NCI-H2081 treated with DMSO at 0.1 percent for 48 hours (cell line): ENCODE measurements around the gene ATOH8.

ENCODE experiments used
- DNase-seq: peaks from one replicate; lab custom pipeline; 2025; lab: John Stamatoyannopoulos, UW

ATOH8 gene

DNA sequence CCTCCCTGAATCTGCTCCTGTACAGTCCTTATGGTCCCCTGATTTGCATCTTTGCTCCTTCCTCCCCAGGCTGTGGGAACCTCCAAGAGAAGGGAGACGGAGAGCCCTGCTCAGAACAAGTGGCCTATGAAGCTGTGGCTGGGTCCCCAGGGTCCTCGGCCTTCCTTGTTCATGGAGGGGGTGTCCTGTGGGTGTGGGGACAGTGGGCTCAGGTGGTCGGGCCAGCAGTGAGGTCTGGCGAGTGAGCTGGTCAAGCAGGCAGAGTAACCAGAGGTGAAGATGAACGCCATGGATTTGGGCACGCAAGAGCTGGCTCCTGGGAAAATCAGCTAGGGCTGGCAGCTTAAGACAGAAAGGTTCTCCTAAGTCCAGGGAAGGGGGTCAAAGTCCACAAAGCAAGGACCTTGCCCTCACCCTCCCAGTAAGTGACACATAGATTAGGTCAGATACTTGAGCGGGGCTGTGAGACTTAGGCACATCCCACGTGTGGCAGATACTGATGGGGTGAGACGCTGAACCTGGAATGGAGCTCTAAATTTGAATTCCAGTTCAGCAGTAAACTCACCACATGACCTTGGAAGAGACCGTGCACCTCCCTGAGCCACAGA is 34.8 kb upstream of the ATOH8 start:
- no peak for DNase-seq

DNA sequence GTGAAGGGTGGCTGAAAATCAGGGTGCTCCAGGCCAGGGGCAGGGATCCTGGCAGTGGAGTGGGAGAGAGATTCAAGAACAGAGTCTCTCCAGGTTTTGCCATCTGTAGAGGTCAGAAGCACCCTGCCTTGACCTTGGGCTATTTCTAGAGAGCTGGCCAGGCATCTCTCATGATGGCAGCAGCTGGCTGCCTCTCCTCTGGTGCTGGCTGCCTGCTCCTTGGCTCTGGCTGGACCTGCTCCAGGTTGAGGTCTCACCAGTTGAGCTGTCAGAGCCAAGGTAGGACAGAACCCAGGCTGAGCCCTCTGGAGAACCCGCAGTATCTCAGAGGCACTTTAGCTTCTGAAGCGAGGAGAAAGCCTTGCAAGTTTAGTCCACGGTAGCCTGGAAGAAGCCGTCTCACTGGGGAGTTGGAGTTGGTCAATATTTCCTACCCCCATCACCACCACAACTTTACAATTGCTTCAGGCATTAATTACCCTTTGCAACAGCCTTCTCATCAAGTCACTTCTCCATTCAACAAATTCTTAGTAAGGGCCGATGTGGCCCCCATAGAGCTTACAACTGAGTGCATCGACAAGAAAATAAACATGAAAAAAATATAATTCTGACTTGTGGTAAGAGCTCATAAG is 34.1 kb upstream of the ATOH8 start:
- DNase-seq: no peak

DNA sequence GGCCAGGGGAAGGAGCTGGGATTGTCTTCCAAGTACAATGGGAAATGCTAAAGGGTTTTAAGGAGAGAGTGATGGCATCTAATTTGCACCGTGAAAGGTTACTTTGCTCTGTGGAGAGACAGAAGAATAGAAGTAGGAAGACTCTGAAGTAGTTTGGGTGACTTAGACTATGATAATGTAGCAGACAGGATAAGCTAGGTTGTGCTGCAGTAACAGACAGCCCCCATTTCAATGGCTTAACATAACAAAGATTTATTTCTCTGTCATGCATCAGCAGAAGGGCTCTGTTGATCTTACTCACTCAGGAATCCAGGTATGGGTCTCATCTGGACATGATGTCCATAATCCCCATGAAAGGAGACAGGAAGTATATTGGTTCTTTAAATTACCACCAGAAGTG is 33.3 kb upstream of the ATOH8 start:
- no peak for DNase-seq

- DNase-seq: no peak
Measured at GRCh38 chr2:85721641-85722040, 32.1 kb upstream of the ATOH8 start.

- DNase-seq: no peak
Measured at GRCh38 chr2:85722519-85722918, 31.3 kb upstream of the ATOH8 start.

DNA sequence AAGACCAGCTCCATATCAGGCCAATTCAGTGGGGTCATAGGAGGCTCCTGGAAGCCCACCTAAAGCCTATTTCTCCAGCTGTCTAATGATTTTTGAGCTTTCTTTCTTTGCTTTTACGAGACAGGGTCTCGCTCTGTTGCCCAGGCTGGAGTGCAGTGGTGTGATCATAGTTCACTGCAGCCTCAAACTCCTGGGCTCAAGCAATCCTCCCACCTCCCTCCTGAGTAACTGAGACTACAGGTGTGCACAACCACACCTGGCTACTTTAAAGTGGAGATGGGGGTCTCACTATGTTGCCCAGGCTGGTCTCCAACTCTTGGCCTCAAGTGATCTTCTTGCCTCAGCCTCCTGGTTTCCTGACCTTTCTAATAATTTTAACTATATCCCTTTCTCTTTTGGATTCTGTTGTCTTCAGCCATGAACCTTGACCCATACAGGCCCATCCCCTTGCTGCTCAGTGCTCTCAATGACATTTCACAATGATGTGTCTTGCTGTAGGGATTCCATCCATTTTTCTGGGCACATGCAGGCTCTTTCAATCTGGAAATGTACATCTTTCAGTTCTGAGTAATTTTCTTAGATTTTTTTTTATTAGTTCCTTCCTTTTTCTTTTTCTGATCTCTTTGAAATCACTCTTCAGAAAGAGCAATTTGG is 30.0 kb upstream of the ATOH8 start:
- DNase-seq: no peak

DNA sequence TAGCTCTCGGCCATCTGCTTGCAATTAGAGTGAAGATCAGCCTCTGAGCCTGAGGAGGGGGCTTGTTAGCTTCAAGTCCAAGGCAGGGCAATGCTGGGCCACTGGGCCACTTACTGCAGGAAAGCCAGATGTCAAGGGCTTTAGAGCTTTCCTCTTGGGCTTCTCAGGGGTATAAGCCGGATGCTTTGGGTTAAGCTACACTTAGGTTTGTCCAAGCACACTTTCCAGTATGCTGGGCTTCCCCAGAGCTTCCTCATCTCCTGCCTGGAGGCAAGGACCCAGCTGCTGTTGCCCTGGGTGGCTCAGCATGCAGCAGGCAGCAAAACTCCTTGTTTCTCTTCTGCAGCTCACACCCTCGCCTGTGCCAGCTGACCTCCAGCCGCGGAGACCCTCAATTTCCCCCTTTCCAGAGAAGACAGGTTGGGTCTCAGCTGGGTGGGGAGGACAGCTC is 29.0 kb upstream of the ATOH8 start:
- no peak for DNase-seq

- DNase-seq: no peak
Measured at GRCh38 chr2:85725451-85725850, 28.3 kb upstream of the ATOH8 start.

GRCh38 chr2:85727798-85728197 is 26.0 kb upstream of the ATOH8 start:
- DNase-seq: no peak

DNA sequence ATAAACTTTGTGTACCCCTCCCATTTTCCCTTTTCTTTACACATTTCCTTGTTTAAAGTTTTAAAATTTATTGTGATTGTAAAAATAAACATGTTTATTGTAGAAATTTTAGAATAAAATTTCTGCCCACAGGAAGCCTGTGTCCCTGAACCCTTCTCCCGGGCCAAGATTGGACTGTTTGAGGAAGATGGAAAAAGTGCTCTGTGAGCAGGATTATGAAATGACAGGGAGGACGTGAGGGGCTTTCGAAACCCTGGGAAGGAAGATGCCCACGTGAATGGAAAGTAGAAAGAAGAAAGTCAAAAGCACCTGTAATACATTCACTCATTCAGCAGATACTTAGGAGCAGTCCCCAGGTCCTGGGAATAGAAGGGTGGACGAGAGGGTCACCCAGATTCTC is 25.4 kb upstream of the ATOH8 start:
- DNase-seq: no peak

GRCh38 chr2:85728883-85729824 is 24.6 kb upstream of the ATOH8 start:
- DNase-seq: no peak

DNA sequence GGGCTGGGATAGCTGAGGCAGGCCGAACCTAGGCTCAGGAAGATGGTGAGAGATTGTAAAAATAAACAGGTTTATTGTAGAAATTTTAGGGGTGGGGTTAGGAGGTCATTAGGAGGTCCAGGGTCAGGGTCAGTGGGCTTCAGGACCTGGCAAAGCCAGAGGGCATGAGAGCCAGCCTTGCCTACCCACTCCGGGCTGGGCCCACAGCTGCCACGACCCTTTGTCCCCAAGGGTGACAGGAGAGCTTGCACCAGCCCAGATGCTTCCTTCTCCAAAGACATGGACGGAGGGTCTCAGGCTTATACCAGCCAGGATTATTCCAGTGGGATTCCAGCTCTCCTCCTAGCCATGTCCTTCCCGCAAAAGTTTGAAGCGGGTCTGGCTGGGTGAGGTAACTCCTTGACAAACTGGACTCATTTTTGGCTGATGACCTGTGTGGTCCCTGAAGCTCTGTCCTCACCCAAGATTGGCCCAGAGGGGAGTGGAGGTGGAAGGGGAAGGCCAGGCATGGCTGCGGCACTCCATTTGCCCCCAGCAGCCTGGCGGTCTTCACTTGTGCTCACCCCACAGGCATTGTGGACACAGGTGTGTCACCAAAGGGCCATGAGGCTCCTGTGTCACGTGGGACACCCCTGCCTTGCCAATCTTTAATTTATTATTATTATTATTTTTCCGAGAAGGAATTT is 23.8 kb upstream of the ATOH8 start:
- DNase-seq: no peak

DNA sequence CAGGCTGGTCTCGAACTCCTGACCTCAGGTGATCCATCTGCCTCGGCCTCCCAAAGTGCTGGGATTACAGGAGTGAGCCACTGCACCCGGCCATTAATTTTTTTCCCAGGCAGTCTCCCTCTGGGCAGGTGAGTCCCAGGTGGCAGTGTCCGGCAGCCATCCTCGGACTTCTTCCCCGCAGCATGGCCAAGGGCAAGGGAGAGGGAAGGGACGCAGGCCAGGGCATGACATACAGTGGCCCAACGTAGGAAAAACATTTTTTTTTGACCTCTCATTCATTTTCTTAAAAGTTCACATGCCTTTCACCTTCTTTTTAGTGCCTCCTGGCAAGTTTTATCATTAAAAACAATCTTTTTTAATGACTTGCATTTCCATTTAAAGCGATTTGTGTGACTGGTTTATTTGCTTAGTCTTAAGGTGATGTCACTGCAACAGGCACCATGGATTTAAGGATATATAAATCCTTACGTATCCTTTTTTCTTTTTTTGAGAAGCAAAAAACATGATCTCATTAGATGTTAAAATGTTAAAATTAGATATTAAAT is 23.0 kb upstream of the ATOH8 start:
- DNase-seq: no peak

- DNase-seq: no peak
Measured at GRCh38 chr2:85731606-85732005, 22.2 kb upstream of the ATOH8 start.

DNA sequence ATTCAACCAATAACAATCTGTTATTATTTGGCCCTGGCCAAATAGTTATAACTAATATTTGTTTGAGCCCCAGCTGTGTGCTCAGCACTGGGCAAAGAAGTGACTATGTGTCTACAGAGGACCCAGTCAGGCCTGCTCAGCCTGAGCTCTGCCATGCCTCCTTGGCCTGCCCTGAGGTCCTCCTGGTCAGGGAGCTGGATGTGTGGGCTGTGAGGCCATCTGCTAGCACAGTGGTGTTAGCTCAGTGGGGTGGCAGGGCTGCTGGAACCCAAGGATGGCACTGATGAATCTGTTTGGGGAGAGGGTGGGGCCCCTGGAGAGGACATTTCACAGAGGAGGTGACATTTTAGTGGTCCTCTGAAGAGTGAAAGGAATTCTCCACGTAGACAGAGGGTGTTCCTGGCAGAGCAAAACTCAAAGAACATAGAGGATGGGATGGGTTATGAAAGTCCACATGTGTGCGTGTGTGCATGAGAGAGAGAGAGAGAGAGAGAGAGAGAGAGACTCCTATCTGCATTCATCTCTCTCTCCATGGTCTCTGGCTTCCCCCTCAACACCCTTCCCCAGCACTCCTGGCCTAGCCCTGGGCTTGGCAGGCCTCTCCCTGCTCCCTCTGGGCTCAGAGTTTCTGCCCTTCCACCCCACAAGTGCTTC is 21.2 kb upstream of the ATOH8 start:
- no peak for DNase-seq

- DNase-seq: no peak
Measured at GRCh38 chr2:85733121-85733960, 20.4 kb upstream of the ATOH8 start.

DNA sequence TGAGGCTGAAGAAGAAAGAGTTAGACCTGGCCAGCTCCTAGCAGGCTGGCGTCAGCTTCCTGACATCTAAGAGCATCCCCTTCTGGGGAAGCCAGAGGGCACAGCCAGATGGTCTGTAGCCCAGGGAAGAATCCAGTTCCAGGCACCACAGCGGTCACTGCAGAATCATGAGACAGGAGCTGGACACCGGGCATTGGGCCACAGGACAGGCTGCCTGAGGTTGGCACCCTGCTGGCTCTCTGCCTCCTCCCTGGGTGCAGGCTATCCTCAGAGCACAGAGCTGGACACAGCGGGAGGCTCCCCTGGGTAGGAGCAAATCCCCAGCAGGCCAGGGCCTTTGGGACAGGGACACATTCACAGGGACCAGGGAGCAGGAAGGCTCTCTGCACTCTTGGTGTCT is 19.8 kb upstream of the ATOH8 start:
- DNase-seq: no peak

DNA sequence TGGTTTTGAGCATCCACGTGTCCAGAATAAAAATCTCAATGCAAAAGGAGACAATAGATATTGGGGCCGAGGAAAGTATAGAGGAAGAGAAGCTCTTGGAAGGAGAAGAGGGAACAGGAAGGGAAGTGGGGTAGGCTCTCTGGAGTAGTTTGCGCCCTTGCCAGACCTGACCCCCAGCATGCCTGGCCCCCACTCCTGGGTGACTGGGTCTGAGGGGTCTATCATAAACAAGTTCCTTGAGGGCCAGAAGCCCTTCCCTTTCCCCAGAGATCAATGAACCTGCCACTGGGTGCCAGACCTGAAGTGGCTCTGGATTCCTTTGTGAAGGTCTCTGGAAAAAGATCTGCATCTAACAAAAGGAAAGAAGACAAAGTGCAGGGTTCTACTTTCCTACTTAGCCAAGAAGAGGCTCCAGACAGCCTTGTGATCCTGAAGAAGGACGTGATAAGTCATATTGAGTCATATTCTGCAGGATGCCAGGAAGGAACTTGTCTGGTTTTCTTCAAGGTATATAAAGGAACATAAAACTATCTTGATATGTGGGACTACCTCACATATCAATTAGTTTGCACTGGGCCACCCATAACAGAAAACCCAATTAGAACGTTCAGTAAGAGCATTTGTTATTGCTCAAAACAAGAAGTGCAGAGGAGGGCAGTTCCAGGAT is 18.7 kb upstream of the ATOH8 start:
- DNase-seq: no peak

DNA sequence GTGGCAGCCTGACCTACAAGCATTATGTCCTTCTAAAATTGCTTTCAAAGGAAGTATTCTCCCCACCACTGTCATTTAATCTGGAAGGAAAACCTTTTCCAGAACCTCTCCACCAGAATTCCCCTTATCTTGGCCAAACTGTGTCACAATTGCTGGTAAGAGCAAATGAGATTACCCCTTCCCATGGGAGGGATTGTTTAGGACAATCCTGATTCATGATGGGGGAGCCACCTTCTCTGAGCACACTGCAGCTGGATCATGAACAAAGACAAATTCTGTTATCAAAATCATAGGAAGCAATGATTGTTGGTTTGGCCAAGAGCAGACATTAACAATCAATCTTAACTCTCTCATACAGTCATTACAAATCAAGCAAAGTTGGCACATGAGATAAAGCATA is 18.1 kb upstream of the ATOH8 start:
- DNase-seq: no peak
